ENCODE results near the gene LDHA.

- no peak for TF ChIP-seq CTCF (conservative IDR thresholded peaks at IDR 0.05; ENCODE audit: low read depth, low read length)
- no peak for TF ChIP-seq EZH2 (IDR thresholded peaks at IDR 0.05; ENCODE audit: borderline replicate concordance, low read depth, low read length, poor library complexity, severe bottlenecking)
Measured at GRCh38 chr11:18392434-18393321, 1.7 kb upstream of the LDHA start.
